ENCODE data around the gene ZNF567.
A peak's percentile ranks its signal among the peaks of the same experiment; 100 is the strongest.

ZNF567 gene

DNA sequence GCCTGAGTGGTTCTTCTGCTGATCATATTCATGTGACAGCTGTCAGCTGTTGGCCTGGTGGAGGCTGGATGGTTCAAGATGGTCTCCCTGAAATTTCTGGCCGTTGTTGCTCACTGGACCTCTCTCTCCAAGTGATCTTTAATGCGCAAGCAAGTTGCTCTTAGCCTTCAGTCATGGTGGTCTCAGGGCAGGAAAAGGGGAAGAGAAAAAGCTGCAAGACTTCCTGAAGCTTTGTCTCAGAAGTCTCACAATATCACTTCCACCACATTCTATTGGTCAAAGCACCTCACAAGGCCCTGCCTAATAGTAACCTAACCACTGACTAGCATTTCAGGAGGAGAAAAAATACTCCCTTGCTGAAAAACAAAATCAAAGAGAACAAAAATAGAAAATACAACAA, 1.6 kb upstream of the ZNF567 start:
- no peaks in the 10 kb centered on the region for H4K20me1 ChIP-seq (ENCODE audit: insufficient read depth, low read length)
- H3F3A ChIP-seq (ENCODE audit: insufficient read depth, low read length): no peaks in the 10 kb centered on the region
- no peak overlapping the region for H3K9ac ChIP-seq (ENCODE audit: low read length)
- no peaks in the 10 kb centered on the region for H3K9me2 ChIP-seq (ENCODE audit: low read depth, low read length)
- no peak for TF ChIP-seq EZH2 (IDR thresholded peaks at IDR 0.05; ENCODE audit: borderline replicate concordance, low read length)
- TF ChIP-seq, protein P1, sequence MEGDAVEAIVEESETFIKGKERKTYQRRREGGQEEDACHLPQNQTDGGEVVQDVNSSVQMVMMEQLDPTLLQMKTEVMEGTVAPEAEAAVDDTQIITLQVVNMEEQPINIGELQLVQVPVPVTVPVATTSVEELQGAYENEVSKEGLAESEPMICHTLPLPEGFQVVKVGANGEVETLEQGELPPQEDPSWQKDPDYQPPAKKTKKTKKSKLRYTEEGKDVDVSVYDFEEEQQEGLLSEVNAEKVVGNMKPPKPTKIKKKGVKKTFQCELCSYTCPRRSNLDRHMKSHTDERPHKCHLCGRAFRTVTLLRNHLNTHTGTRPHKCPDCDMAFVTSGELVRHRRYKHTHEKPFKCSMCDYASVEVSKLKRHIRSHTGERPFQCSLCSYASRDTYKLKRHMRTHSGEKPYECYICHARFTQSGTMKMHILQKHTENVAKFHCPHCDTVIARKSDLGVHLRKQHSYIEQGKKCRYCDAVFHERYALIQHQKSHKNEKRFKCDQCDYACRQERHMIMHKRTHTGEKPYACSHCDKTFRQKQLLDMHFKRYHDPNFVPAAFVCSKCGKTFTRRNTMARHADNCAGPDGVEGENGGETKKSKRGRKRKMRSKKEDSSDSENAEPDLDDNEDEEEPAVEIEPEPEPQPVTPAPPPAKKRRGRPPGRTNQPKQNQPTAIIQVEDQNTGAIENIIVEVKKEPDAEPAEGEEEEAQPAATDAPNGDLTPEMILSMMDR (IDR thresholded peaks at IDR 0.05; ENCODE audit: low read length): no peak
- peaks cover 18% of the 10 kb centered on the region for H3K4me1 ChIP-seq (ENCODE audit: insufficient read depth, low read length, severe bottlenecking)
- no peak overlapping the region for H2AFZ ChIP-seq (ENCODE audit: low read length)
- H3K79me2 ChIP-seq (ENCODE audit: insufficient read depth, low read length): peaks cover 19% of the 10 kb centered on the region
- no peaks in the 10 kb centered on the region for H3K27me3 ChIP-seq (ENCODE audit: insufficient read depth, low read length)
- H3K36me3 ChIP-seq (ENCODE audit: insufficient read depth, low read length): peaks cover 44% of the 10 kb centered on the region
- H3K4me2 ChIP-seq (ENCODE audit: low read length): peak overlapping the region; percentile 93
- peak overlapping the region; percentile 91 for H3K4me3 ChIP-seq (ENCODE audit: low read depth, low read length, poor library complexity, severe bottlenecking)
- no peak overlapping the region for H3K27ac ChIP-seq (ENCODE audit: low read depth, low read length, poor library complexity, severe bottlenecking)
- H3K9me3 ChIP-seq (ENCODE audit: low read length): peaks cover 13% of the 10 kb centered on the region

DNA sequence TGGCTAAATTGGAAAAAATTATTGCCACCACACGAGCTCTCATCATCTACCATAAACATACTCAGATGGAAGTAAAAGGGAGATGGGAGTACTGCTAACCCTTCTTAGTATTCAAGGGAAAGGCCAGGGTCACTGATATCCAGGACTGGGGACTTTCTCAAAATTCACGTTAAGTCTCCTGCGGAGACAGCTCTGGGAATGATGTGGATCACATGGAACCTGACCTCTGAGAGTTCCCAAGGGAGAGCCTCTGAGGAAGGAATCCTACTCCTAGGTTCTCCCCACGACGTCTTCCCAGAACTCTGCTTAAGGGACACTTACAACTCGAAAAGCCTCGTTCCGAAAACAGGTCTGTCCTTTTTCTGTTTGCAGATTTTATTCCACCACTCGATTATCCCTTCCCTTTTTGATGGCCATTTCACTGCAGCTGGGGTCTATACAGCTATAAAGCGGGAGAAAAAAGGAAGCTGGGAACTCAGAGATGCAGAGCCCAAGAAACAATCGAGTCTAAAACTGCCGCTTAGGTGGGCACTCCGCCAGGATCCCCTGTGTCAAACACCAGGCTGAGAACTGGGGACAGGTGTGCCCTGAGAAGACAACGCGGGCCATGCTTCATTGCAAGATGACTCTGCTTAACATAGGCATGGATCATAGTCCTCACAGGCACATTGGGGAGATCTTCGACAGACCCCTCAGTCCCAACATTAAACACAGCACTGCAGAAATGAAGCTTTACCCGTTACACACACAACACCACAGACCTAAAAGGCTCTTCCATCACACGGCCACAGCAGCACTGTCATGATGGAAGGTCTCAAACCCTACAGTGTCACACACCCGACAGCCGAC, 823 bp upstream of the ZNF567 start:
- no peaks in the 10 kb centered on the region for H4K20me1 ChIP-seq (ENCODE audit: insufficient read depth, low read length)
- peaks cover 18% of the 10 kb centered on the region for H3K4me1 ChIP-seq (ENCODE audit: insufficient read depth, low read length, severe bottlenecking)
- H3K4me3 ChIP-seq (ENCODE audit: low read depth, low read length, poor library complexity, severe bottlenecking): peak overlapping the region; percentile 91
- H3K36me3 ChIP-seq (ENCODE audit: insufficient read depth, low read length): peaks cover 51% of the 10 kb centered on the region
- peak overlapping the region; percentile 88 for H3K9ac ChIP-seq (ENCODE audit: low read length)
- H3K79me2 ChIP-seq (ENCODE audit: insufficient read depth, low read length): peaks cover 19% of the 10 kb centered on the region
- H3K27ac ChIP-seq (ENCODE audit: low read depth, low read length, poor library complexity, severe bottlenecking): no peak overlapping the region
- TF ChIP-seq, protein P1 (IDR thresholded peaks at IDR 0.05; ENCODE audit: low read length): no peak
- TF ChIP-seq EZH2 (IDR thresholded peaks at IDR 0.05; ENCODE audit: borderline replicate concordance, low read length): no peak
- H3K4me2 ChIP-seq (ENCODE audit: low read length): peak overlapping the region; percentile 93
- no peaks in the 10 kb centered on the region for H3F3A ChIP-seq (ENCODE audit: insufficient read depth, low read length)
- no peak overlapping the region for H2AFZ ChIP-seq (ENCODE audit: low read length)
- H3K27me3 ChIP-seq (ENCODE audit: insufficient read depth, low read length): no peaks in the 10 kb centered on the region
- peaks cover 13% of the 10 kb centered on the region for H3K9me3 ChIP-seq (ENCODE audit: low read length)
- no peaks in the 10 kb centered on the region for H3K9me2 ChIP-seq (ENCODE audit: low read depth, low read length)

DNA sequence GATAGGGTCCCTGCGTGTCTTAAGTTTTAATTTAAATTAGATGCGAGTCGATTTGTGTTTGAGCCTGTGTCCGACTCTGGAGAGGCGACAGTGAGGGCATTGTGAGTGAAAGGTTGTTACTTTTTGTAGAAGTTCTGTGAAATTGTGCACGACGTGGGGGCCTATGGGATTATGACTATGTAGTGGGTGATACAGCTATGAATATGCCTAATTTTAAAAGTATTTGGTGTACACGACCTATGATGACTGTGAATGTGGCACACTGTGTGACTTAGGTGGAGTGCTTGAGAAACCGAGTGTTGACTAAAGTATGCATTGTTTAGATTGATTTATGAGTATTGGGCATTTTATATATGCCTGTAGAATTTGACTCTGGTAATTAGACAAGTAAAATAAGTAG, 646 bp downstream of the ZNF567 start:
- no peak for TF ChIP-seq EZH2 (IDR thresholded peaks at IDR 0.05; ENCODE audit: borderline replicate concordance, low read length)
- Histone ChIP-seq H3K4me3 (ENCODE audit: low read depth, low read length, poor library complexity, severe bottlenecking) (peak overlapping the region; percentile 91), H3K27me3 (ENCODE audit: insufficient read depth, low read length) (no peaks in the 10 kb centered on the region), H3K9me2 (ENCODE audit: low read depth, low read length) (no peaks in the 10 kb centered on the region), H3K79me2 (ENCODE audit: insufficient read depth, low read length) (peaks cover 19% of the 10 kb centered on the region), H3K4me1 (ENCODE audit: insufficient read depth, low read length, severe bottlenecking) (peaks cover 18% of the 10 kb centered on the region), H3K9me3 (ENCODE audit: low read length) (peaks cover 19% of the 10 kb centered on the region), H3K36me3 (ENCODE audit: insufficient read depth, low read length) (peaks cover 62% of the 10 kb centered on the region), H3K9ac (ENCODE audit: low read length) (peak overlapping the region; percentile 88), H3F3A (ENCODE audit: insufficient read depth, low read length) (no peaks in the 10 kb centered on the region), H3K4me2 (ENCODE audit: low read length) (peak overlapping the region; percentile 93), H4K20me1 (ENCODE audit: insufficient read depth, low read length) (no peaks in the 10 kb centered on the region), H2AFZ (ENCODE audit: low read length) (no peak overlapping the region), H3K27ac (ENCODE audit: low read depth, low read length, poor library complexity, severe bottlenecking) (peak overlapping the region; percentile 8)
